K562 (cell line): ENCODE data around the gene DUSP5. TPM values are rescaled to one million over a fixed set of nuclear protein-coding genes. Genes with fewer than 3 reads are reported as not detected.

ENCODE experiments used
- ATAC-seq: fragments of 200-7000 bp; cut with Tn5 transposase; 3 replicates; pipeline ENCODE4 v1.9.1; 2020; ENCODE audit warnings: moderate library complexity
- BruUV-seq: library from RNA; stranded (reverse); fragments of 400-500 nt; replicated peaks from 2 replicates; lab custom pipeline; 2021; lab: Mats Ljungman, UMichigan
- CTCF ChIA-PET: fragments of 300-600 bp; formaldehyde crosslinking; extraction: SDS; loops from one replicate; lab custom pipeline; 2021; ENCODE audit warnings: low intra/inter-chr PET ratio; lab: Yijun Ruan, JAX
- POLR2A ChIA-PET: fragments of 300-600, 350-650 bp; sonication (Branson Sonifier 250); formaldehyde crosslinking; extraction: SDS; loops from one replicate; lab custom pipeline; 2021; ENCODE audit warnings: antibody characterized with exemption, inconsistent platforms; lab: Yijun Ruan, JAX
- DNase-seq, 4 experiments: peaks; one replicate each; pipeline versions ENCODE4 v3.0.0 to v3.0.0-alpha.2; 2011 to 2018; ENCODE audit warnings: low spot score in 3 of 4, mixed read lengths in 3 of 4; ENCODE audit errors: extremely low read depth in 1 of 4
- FAIRE-seq: peaks from 2 replicates; lab custom pipeline; 2011; peaks lifted over from hg19 to GRCh38; lab: Jason Lieb, UNC
- H2AFZ ChIP-seq: 2 replicates; pipeline ENCODE4 v1.6.0; 2011; ENCODE audit warnings: low read depth, low read length, control low read depth, inconsistent platforms
- H3K27ac ChIP-seq: fragments of 200-600 bp; 3 replicates; pipeline ENCODE4 v1.8.0; 2011; ENCODE audit warnings: low read depth, mild to moderate bottlenecking, control low read depth, inconsistent platforms, low read length, moderate library complexity, mixed read lengths; ENCODE audit errors: extremely low read depth
- H3K27me3 ChIP-seq, 2 experiments: fragments of 300-600 bp in 1 of 2; 2 replicates in 1 of 2; 3 replicates in 1 of 2; pipeline versions ENCODE4 v1.6.0 to v1.8.0; 2011; ENCODE audit warnings: inconsistent platforms in 2 of 2, low read length in 2 of 2, mild to moderate bottlenecking in 1 of 2, mixed read lengths in 1 of 2, moderate library complexity in 1 of 2; ENCODE audit not compliant: control insufficient read depth in 2 of 2, insufficient read depth in 2 of 2
- H3K36me3 ChIP-seq: fragments of 300-600 bp; 3 replicates; pipeline ENCODE4 v1.8.0; 2011; ENCODE audit warnings: mild to moderate bottlenecking, low read length, inconsistent platforms; ENCODE audit not compliant: control insufficient read depth, insufficient read depth
- H3K4me1 ChIP-seq, 2 experiments: fragments of 200-600 bp in 1 of 2; replicated peaks in 1 of 2; 2 replicates in 1 of 2; 3 replicates in 1 of 2; pipeline versions ENCODE4 v1.5.1 to v1.8.0; 2011; ENCODE audit warnings: inconsistent platforms in 2 of 2, low read length in 2 of 2, mild to moderate bottlenecking in 1 of 2, mixed read lengths in 1 of 2, moderate library complexity in 1 of 2; ENCODE audit not compliant: control insufficient read depth in 2 of 2, insufficient read depth in 2 of 2
- H3K4me2 ChIP-seq: 2 replicates; pipeline ENCODE4 v1.6.1; 2011; ENCODE audit warnings: low read length, control low read depth, inconsistent platforms, mixed read lengths; ENCODE audit not compliant: insufficient read depth
- H3K4me3 ChIP-seq: fragments of 200-600 bp; sonication (generic), shearing (Covaris generic); 2 replicates; pipeline ENCODE4 v1.5.1; 2016; ENCODE audit warnings: control low read depth, inconsistent platforms
- H3K79me2 ChIP-seq: fragments of 200-600 bp; 3 replicates; pipeline ENCODE4 v1.8.0; 2011; ENCODE audit warnings: low read length, inconsistent platforms; ENCODE audit not compliant: control insufficient read depth, insufficient read depth
- H3K9ac ChIP-seq, 2 experiments: 2 replicates each; pipeline versions ENCODE4 v1.6.0 to v1.6.1; 2011; ENCODE audit warnings: low read depth in 2 of 2, low read length in 2 of 2, control low read depth in 1 of 2, inconsistent platforms in 1 of 2, mild to moderate bottlenecking in 1 of 2, mixed read lengths in 1 of 2; ENCODE audit not compliant: insufficient read depth in 1 of 2
- H3K9me1 ChIP-seq: one replicate; pipeline ENCODE4 v1.6.0; 2011; ENCODE audit warnings: inconsistent platforms, mild to moderate bottlenecking, low read length, moderate library complexity; ENCODE audit not compliant: control insufficient read depth, insufficient read depth
- H3K9me3 ChIP-seq: replicated peaks from 2 replicates; pipeline ENCODE4 v1.5.1; 2011; ENCODE audit warnings: low read depth, low read length, inconsistent platforms; ENCODE audit not compliant: control insufficient read depth, insufficient read depth
- H4K20me1 ChIP-seq: replicated peaks from 2 replicates; pipeline ENCODE4 v1.6.1; 2011; ENCODE audit warnings: low read length, inconsistent platforms, mixed read lengths; ENCODE audit not compliant: control insufficient read depth, insufficient read depth
- ARID1B ChIP-seq: fragments of 450-650 bp; IDR thresholded peaks from 2 replicates; pipeline ENCODE4 v1.6.1; 2016; ENCODE audit warnings: antibody characterized with exemption, mild to moderate bottlenecking, inconsistent platforms
- DDX20 ChIP-seq: fragments of 450-650 bp; IDR thresholded peaks from 2 replicates; pipeline ENCODE4 v1.6.1; 2016; ENCODE audit warnings: missing genetic modification characterization, low read depth, mild to moderate bottlenecking, missing compliant biosample characterization, moderate library complexity
- EGR1 ChIP-seq: fragments of 450-650 bp; conservative IDR thresholded peaks from 2 replicates; pipeline ENCODE4 v1.6.1; 2017; ENCODE audit warnings: mild to moderate bottlenecking
- JUN ChIP-seq, 2 experiments: sonication (generic) in 1 of 2; formaldehyde crosslinking in 1 of 2; IDR thresholded peaks; 2 replicates each; pipeline versions ENCODE4 v1.6.1 to v1.8.0; 2012 to 2022; ENCODE audit warnings: borderline replicate concordance in 2 of 2, mild to moderate bottlenecking in 2 of 2, improper control_type of control experiment in 1 of 2, low read depth in 1 of 2, low read length in 1 of 2, missing genetic modification reagents in 1 of 2
- MAFG ChIP-seq: fragments of 450-650 bp; conservative IDR thresholded peaks from 2 replicates; pipeline ENCODE4 v1.6.1; 2016; ENCODE audit warnings: missing genetic modification characterization, missing compliant biosample characterization
- MYC ChIP-seq, 2 experiments: fragments of 250-450 bp in 1 of 2; sonication (Bioruptor Pico) in 1 of 2; IDR thresholded peaks; 2 replicates each; pipeline versions ENCODE4 v1.5.1 to v1.6.1; 2012 to 2021; ENCODE audit warnings: low read depth in 2 of 2, borderline replicate concordance in 1 of 2, improper control_type of control experiment in 1 of 2, low read length in 1 of 2, mild to moderate bottlenecking in 1 of 2, moderate library complexity in 1 of 2
- POLR2H ChIP-seq: IDR thresholded peaks from 2 replicates; pipeline ENCODE4 v1.6.1; 2016; ENCODE audit warnings: missing genetic modification characterization, low read depth, mild to moderate bottlenecking, control low read depth, missing compliant biosample characterization, moderate library complexity
- RAD51 ChIP-seq: fragments of 450-650 bp; IDR thresholded peaks from 2 replicates; pipeline ENCODE4 v1.7.1; 2016; ENCODE audit warnings: low read depth, mild to moderate bottlenecking, borderline replicate concordance
- RFX1 ChIP-seq: fragments of 450-650 bp; IDR thresholded peaks from 2 replicates; pipeline ENCODE4 v1.6.1; 2016; ENCODE audit warnings: mild to moderate bottlenecking, moderate library complexity
- ZNF586 ChIP-seq: fragments of 450-650 bp; formaldehyde crosslinking; conservative IDR thresholded peaks from 2 replicates; pipeline ENCODE4 v1.4.0; 2020; ENCODE audit warnings: mild to moderate bottlenecking, moderate library complexity
- ZNF717 ChIP-seq: fragments of 250-450 bp; sonication (Bioruptor Pico); IDR thresholded peaks from 2 replicates; pipeline ENCODE4 v1.5.0; 2021
- WGBS: fragments of 100-300 bp; shearing (Covaris generic); methylation state at CpG from one replicate; pipeline ENCODE4 v1.1.6; 2016; ENCODE audit warnings: low coverage, mixed read lengths; ENCODE audit not compliant: insufficient coverage; ENCODE audit errors: missing lambda C conversion rate; 5-methylcytosine and 5-hydroxymethylcytosine counted together
- in situ Hi-C: fragments of 300-500 bp; cut with MboI; formaldehyde crosslinking; loops from 4 replicates; pipeline ENCODE4 v1.15.0; 2018; ENCODE audit warnings: inconsistent platforms, mixed read lengths
- intact Hi-C: fragments of 100-400 bp; cut with micrococcal nuclease; formaldehyde crosslinking; loops from 2 replicates; pipeline ENCODE4 v1.14.2; 2022
- polyA plus RNA-seq, 8 experiments: library from polyadenylated mRNA; depleted of rRNA in 4 of 8; stranded (reverse) in 5 of 8; unstranded in 3 of 8; fragments of >200 nt; fragmentation: Nextera tagmentation in 2 of 8; fragmentation: Illumina TruSeq in 1 of 8; extraction: Ambion mirVana in 2 of 8; extraction: Trizol in 1 of 8; gene quantifications; 2 replicates each; pipeline versions ENCODE4 v1.2.1 to v1.2.3, GENCODE V29; 2011 to 2014; ENCODE audit warnings: inconsistent platforms in 1 of 8, missing spikeins in 1 of 8
- total RNA-seq, 7 experiments: library from RNA; depleted of rRNA in 6 of 7; stranded (reverse); fragments of >200 nt in 6 of 7; fragmentation: Illumina TruSeq in 2 of 7; extraction: Trizol in 2 of 7; gene quantifications; 2 replicates each; pipeline versions ENCODE4 v1.2.1 to v1.2.3, GENCODE V29; 2011 to 2021; ENCODE audit warnings: low replicate concordance in 1 of 7

The DUSP5 gene
- total and polyA plus RNA-seq, 9 of the 15 experiments (the other 6 are each of a cell fraction or from before 2014, with no cell fraction given) = 0.49 to 3.4 (median 2.0) TPM

DNA sequence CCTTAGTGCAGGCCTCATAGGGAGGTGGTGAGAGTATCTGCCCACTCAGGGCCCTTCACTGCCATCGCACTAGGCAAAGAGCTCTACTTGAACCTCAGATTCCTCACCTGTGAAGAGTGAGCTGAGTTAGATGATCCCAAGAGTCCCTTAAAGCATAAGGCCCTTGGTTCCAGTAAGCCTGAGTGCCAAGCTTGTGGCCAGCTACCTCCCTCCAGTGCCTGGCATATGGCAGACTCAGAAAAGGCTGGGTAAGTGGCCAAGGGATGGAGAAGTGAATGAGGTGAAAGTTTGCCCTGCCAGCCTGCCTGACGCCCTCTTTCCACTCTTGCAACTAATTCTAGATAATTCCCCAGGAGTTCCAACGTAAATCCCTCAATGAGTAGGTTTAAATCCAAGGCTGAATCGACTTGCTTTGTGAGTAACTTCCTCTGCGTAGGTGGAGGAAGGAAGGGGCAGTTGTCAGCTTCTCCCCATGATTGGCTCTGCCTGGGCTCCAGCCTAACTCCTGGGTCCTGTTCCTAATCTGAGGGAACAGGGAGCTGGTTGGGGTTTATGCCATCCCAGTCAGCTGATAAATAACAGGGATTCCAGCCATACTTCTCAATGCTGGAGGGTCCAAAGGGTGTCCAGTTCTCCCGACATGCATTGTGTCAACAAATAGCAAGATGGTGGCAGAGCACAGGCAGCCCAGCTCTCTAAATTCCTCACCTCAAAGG is 14.2 kb downstream of the DUSP5 start:
- Histone ChIP-seq H3K27me3 (no peaks in the 10 kb centered on the region), H2AFZ (no peak overlapping the region), H3K4me3 (no peak overlapping the region), H3K79me2 (no peaks in the 10 kb centered on the region), H4K20me1 (no peaks in the 10 kb centered on the region), H3K9me3 (no peaks in the 10 kb centered on the region), H3K9me1 (no peaks in the 10 kb centered on the region), H3K4me2 (no peak overlapping the region), H3K4me1 (peaks cover 3 to 13% of the 10 kb centered on the region in 2 experiments; a peak in 4 of 5 replicates), H3K9ac (no peak overlapping the region), H3K27ac (no peak overlapping the region; the same call in 2 of the 3 replicates), H3K36me3 (peaks cover 15% of the 10 kb centered on the region; the same call in 1 of the 3 replicates)
- FAIRE-seq = no peak
- no peak; the same call in 2 of the 3 replicates for ATAC-seq
- WGBS = 63% methylated on average over 3 of the region's 6 CpGs
- POLR2A ChIA-PET = interaction anchor here (0.8 to 2.0 kb wide), 5 partner anchors 8 to 41 kb away, joined by 3 to 7 read pairs (median 5); no protein-coding TSS in a partner anchor
- DNase-seq = no peak
- in situ Hi-C loops (no loop called here), intact Hi-C loops (no loop called here)
- CTCF ChIA-PET = no interaction called here
- TF ChIP-seq EGR1 = peak; percentile 38; the same call in 1 of the 2 replicates
- no peak for TF ChIP-seq RAD51
- BruUV-seq = no TSS peak

DNA sequence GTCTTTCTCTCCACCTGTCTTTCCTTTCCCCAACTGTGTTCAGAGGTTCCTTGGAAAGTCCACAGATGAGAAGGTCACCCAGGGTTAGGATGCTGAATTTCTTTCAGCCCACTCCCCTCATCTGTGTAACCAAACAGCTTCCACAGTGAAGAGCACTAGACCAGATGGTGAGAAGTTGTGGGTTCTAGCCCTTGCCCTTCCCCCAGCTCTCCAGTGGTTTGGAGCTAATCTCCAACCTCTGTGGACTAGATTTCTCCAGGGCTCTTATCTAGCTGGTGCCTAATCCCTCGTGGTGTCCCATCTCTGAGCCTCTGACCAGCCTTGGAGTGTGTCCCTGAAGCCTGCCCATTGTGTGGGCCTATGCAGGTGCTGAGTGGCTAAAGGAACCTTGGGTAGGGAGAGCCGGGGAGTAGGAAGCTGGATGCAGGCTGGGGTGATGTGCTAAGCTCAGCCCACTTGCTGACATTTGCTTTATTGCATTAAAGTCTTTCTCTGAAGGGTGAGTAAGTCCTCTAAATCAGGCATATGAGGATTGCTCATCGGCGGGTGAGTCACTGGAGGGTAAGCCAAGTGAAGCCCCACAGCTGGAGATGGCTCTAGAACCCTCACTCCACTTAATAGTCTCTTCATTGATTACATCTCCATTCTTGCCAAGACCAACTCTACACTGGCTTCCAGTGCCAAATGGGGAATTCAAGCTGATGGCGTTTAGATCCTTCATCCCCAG is 14.9 kb downstream of the DUSP5 start:
- Histone ChIP-seq H3K36me3 (peaks cover 13% of the 10 kb centered on the region; the same call in 1 of the 3 replicates), H3K27me3 (no peaks in the 10 kb centered on the region), H2AFZ (no peak overlapping the region), H3K4me3 (no peak overlapping the region), H3K9ac (no peak overlapping the region), H3K27ac (no peak overlapping the region; the same call in 2 of the 3 replicates), H3K4me1 (peaks cover 3 to 13% of the 10 kb centered on the region in 2 experiments; a peak in 4 of 5 replicates), H3K79me2 (no peaks in the 10 kb centered on the region), H3K9me3 (no peaks in the 10 kb centered on the region), H3K9me1 (no peaks in the 10 kb centered on the region), H4K20me1 (no peaks in the 10 kb centered on the region), H3K4me2 (no peak overlapping the region)
- BruUV-seq = no TSS peak
- intact Hi-C loops = no loop called here
- POLR2A ChIA-PET = interaction anchor here (1.6 to 2.0 kb wide), 3 partner anchors 9 to 12 kb away, joined by 4 to 7 read pairs (median 7); no protein-coding TSS in a partner anchor
- DNase-seq (peak in 1 of 4 experiments; percentile 43), FAIRE-seq (peak; percentile 67), ATAC-seq (peak; percentile 70)
- in situ Hi-C loops = no loop called here
- CTCF ChIA-PET = no interaction called here
- WGBS = 13% methylated on average over 5 of the region's 5 CpGs
- TF ChIP-seq RFX1 = no peak
- no peak for TF ChIP-seq DDX20 (tag)
- TF ChIP-seq ARID1B = peak; percentile 59
- no peak for TF ChIP-seq ZNF717 (CRISPR knock-in tag)
- peak; percentile 93 for TF ChIP-seq JUN (IDR thresholded peaks at IDR 0.05; ENCODE audit: borderline replicate concordance, low read depth, low read length)
- no peak for TF ChIP-seq JUN (CRISPR knock-in tag; IDR thresholded peaks at IDR 0.05; ENCODE audit: borderline replicate concordance)
- TF ChIP-seq MYC (IDR thresholded peaks at IDR 0.05; ENCODE audit: low read depth, low read length) = 0 out of 2 replicates have a peak, but pooled peaks have one; percentile 18
- TF ChIP-seq MYC (CRISPR knock-in tag; IDR thresholded peaks at IDR 0.05; ENCODE audit: borderline replicate concordance, low read depth) = no peak
- TF ChIP-seq MAFG (tag) = no peak
- no peak for TF ChIP-seq ZNF586 (CRISPR knock-in tag)
- TF ChIP-seq POLR2H (tag) = no peak
